ENCODE results near the gene NKX2-1.
"Not testable (repeated sequence)": the region's sequence is repeated elsewhere in the genome, so short reads cannot be mapped to it uniquely, and the experiment has no call there.

The NKX2-1 gene
- total RNA-seq = 0 to 0.19 (median 0) reads per million in 3 experiments

DNA sequence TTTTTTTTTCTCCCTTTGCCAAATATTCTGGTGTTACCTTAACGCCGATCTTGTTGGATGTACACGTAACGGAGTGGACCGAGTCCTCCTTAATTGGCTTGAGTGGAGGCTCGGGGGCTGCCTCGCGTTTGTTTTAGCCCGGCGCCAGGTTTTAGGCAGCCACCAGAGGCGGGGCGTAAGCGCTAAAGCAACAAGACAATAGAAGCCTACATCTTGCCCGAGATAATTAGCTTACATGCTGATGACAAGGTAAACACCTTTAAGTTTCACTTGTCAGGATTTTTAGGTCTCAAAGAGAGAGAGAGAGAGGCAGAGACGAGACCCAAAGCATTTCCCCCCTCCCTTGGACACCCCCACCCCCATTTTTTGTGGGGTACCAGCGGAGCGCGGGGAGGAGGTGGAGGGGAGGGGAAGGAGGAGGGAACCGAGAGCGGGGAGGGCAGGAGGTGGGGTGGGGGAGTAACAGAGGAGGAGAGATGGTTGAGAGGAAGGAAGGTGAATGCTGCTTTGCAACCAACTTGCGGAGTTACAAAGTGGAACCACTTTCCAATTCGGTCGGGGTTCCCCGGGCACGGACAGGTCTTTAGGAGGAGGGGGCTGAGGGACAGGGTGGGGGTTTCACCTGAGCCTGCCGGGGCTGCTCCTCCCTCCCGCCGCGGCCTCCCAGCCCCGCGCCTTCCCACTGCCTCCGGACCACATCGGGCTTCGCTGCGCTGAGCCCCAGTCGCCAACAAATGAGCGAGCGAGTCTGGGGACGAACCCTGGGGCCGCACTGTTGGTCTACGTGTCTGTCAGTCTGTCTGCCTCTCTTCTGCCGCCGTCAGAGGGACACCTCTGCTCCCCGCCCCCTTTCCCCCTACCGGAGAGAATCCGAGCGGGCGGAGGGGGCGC lies at the start of gene NKX2-1:
Gene NKX2-1 (minus strand): TSS at position 802 of the 891 bp plus-strand sequence. CDS start 103 bp downstream, at position 699.
- DNase-seq = no peak

GRCh38 chr14:36556811-36557433 lies 36.9 kb upstream of the NKX2-1 start:
- DNase-seq = no peak

GRCh38 chr14:36555998-36556743 lies 36.1 kb upstream of the NKX2-1 start:
- DNase-seq = no peak

DNA sequence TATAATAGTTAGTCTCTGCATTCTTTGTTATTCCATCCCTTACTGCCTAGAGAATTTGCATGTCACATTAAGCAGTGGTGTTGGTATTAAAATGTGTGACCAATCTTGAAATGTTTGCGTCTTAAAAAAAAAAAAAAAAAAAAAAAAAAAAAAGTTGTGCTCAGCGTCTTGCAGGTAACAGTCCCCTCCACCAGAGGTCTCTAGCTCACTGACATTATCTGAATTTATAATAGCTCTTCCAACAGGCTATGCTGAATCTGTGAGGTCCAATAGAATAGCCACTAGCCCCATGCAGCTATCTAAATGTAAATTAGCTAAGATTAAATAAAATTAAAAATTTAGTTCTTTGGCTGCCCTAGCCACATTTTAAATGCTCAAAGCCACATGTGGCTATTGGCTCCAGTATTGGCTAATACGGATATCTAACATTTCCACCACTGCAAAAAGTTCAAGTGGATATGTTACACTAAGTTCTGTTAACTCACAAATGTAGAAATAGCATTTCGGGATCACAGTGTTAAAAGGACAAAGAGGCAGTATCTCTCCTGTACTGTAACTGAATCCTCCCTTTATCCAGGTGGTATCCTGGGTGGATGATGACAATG lies 33.7 kb upstream of the NKX2-1 start:
- DNase-seq = no peak

DNA sequence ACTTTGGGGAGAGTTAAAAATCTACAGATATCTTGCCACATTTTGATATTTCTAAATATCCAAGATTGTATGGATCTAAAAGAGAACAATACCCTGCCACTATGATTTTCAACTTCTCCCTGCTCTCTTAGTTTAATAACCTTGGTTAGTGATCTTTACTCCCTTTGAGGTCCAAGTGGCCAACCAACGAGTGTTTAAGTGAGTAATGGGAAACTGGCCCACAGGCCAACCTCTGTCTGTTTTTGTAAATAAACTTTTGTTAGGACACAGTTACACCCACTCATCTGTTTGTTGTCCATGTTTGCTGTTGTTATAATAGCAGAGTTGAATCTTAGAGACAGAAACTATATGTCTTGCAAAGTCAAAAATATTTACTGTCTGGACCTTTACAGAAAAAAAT lies 30.9 kb upstream of the NKX2-1 start:
- DNase-seq = no peak

- not testable (repeated sequence) for DNase-seq
Observed at GRCh38 chr14:36544280-36544679, 24.2 kb upstream of the NKX2-1 start.

GRCh38 chr14:36538051-36538450 lies 18.0 kb upstream of the NKX2-1 start:
- no peak for DNase-seq

- no peak for DNase-seq
Observed at GRCh38 chr14:36529062-36529461, 9.0 kb upstream of the NKX2-1 start.

- DNase-seq = no peak
Observed at GRCh38 chr14:36525746-36526099, 5.7 kb upstream of the NKX2-1 start.

DNA sequence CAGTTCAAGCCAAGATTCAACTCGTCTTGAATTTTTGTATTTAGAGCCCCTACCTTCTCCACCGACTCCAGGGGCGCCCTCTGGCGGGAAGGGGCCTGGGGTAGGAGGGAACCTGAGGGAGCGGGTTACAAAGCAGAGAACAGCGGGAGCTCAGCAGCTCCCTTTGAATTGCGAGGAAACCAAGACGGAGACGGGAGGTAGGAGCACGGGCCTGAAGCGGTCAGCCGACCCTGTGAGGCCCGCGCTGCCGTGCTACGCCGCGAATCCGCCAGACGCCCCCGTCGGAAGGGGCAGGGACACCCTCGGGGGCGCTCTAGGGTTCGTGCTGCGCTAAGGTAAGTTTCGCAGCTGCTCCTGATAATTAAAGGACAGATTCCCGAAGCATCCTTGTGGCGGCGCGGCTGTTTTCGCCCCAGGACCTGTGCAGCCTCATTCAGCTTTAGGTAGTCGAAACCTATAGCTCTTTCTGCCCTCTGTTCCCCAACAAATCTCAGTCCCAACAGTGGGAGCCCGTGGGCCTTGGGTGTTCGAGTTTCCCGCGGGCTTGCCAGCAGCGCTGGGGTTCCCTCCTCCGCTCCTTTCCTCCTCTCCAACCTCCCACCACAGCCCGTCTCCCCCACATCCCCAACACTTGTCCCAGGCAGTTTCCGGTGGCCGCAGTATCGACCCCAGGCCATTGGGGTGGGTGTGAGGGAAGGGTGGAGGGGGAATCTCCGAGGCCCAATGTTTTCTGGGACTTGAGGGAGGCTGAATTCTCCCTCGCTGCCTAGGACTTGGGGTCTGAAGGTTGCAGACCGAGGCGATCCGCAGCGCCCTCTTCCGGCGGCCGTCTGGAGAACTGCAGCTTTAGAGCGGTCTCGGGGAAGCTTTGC lies 5.1 kb upstream of the NKX2-1 start:
- no peak for DNase-seq

- no peak for DNase-seq
Observed at GRCh38 chr14:36524220-36524837, 4.3 kb upstream of the NKX2-1 start.

- no peak for DNase-seq
Observed at GRCh38 chr14:36522972-36523715, 3.1 kb upstream of the NKX2-1 start.

GRCh38 chr14:36522347-36522971 lies 2.4 kb upstream of the NKX2-1 start:
- no peak for DNase-seq

DNA sequence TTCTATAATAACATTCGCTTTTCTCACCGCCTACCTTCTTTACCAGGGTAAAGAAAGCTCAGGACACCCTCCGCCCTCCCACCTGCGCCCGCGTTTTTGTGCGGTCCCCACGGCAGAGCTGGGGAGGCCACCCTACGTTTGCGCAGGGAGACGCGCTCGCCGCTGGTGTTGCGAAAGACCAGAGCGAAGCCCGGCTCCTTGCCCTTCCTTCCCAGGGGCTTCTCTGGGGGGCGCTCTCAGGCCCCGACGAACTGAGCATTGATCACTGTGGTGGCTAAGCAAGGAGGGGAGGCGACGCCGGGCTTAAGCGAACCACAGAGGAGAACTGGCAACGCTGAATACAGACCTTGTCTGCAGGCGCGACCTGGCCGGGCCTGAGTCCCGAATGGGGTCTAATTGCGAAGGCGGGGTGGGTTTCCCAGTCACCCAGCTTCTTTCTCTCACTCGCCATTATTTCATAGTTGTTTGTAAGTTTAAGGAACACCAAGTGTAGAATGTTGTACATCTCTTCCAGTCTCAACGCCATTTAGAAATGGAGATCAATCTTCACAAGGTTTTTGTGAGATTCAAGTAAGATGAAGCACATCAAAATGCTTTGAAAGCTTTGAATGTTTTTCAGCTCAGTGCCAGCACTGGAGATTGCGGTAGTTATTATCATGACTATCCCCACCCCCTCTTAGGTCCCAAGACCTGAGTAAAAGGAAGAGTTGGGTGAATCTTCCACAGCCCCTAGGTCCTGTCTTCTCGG lies 1.7 kb upstream of the NKX2-1 start:
- DNase-seq = no peak

DNA sequence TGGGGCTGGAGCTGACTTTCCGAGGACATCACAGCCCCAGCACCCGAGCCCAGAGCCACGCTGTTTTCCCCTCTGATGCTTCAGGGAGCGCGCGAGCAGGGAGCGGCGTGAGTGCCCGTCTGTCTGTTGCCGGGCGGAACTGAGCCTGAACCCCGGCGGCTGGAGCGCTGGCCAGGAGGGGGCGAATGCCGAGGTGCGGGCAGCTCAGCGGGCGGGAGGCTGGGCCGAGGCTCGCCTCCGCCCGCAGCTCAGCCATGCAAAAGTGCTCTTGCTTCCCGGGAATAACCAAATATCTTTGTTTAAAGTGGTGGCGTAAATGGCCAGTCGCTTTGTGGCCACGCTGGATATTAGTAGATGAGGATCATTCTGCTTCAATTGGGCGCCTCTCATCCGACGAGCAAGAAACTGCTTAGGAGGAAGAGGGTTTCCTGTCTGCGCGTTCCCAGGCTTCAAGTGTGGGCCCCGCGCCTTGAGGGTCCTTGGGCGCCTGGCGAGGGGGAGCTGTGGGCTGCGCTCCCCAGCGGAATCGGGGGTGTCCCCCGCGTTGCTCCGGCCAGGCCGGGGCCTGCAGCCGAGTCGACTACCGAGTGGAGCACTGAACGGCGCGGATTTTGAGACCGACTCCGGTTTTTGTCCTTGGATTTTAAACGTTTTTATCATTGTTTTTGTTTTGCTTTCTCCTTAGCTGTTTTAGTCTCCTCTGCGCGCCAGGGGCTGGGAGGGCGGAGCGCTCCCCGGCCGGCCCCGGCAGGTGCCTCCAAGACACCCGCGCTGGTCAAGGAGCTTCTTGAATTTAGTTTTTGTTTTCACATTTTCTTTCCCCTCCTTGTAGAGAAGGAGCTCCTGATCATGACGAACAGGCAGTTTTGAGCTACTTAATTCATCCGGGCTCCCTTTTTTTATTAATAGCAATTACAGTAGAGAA lies 831 bp upstream of the NKX2-1 start:
- DNase-seq = no peak

GRCh38 chr14:36518586-36519430 lies 1.2 kb downstream of the NKX2-1 start:
- no peak for DNase-seq

DNA sequence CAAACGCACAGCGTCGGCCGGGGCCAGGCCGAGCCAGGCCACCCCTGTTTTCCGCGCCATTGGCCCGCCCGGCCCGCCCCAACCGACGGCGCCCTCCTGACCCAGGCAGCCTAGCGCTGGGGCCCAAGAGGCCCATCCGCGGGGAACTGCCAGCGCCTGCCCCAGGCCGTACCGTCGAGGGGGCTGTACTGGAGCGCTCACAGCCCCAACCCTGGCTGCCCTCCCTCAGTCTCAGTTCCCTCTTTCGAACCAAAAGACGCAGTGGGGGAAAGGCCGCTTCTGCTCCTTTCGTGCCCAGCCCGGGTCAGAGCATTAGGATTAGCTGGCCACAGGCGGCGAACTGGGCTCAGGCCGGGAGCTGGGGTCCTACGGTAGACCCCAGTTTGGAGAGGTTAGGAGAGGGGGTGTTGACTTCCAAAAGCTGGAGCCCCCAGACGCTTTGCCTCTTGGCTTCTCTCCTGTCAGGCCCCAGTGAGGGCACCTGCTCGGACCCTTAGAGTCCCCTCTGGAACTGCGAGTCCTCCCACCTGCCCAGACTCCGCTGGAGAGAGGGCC lies 1.9 kb downstream of the NKX2-1 start:
- DNase-seq = no peak
